Large intestine (tissue), 3 donors: Measurements from ENCODE around the gene SERGEF. TPM values are rescaled to one million over a fixed set of nuclear protein-coding genes. Genes with fewer than 3 reads are reported as not detected.

Experiments used
- DNase-seq, 2 donors: peaks; one replicate each; pipeline versions ENCODE4 v3.0.0 to v3.0.0-alpha.2; 2013
- H3K27ac ChIP-seq: one replicate; pipeline ENCODE4 v1.5.1; 2013; ENCODE audit warnings: low read length
- H3K27me3 ChIP-seq: 2 replicates; pipeline ENCODE4 v1.6.1; 2013; ENCODE audit warnings: low read length; ENCODE audit not compliant: control insufficient read depth, insufficient read depth
- H3K36me3 ChIP-seq: 2 replicates; pipeline ENCODE4 v1.6.1; 2013; ENCODE audit warnings: low read length; ENCODE audit not compliant: control insufficient read depth, insufficient read depth
- H3K4me1 ChIP-seq: one replicate; pipeline ENCODE4 v1.6.1; 2013; ENCODE audit warnings: low read length; ENCODE audit not compliant: control insufficient read depth, insufficient read depth
- H3K4me3 ChIP-seq: one replicate; pipeline ENCODE4 v1.5.1; 2013; ENCODE audit warnings: low read length
- H3K9me3 ChIP-seq: one replicate; pipeline ENCODE4 v1.6.1; 2013; ENCODE audit warnings: mild to moderate bottlenecking, low read depth, low read length, moderate library complexity; ENCODE audit not compliant: control insufficient read depth
- WGBS: methylation state at CpG from one replicate; pipeline ENCODE4 v1.1.5; 2013; ENCODE audit warnings: low lambda C conversion rate; ENCODE audit not compliant: insufficient coverage; 5-methylcytosine and 5-hydroxymethylcytosine counted together
- polyA plus RNA-seq: library from polyadenylated mRNA; unstranded; fragments of 120-200 nt; gene quantifications from one replicate; pipeline ENCODE4 v1.2.1, GENCODE V29; 2013

Gene SERGEF
- polyA plus RNA-seq, 1 donor, result 19.7 TPM

DNA sequence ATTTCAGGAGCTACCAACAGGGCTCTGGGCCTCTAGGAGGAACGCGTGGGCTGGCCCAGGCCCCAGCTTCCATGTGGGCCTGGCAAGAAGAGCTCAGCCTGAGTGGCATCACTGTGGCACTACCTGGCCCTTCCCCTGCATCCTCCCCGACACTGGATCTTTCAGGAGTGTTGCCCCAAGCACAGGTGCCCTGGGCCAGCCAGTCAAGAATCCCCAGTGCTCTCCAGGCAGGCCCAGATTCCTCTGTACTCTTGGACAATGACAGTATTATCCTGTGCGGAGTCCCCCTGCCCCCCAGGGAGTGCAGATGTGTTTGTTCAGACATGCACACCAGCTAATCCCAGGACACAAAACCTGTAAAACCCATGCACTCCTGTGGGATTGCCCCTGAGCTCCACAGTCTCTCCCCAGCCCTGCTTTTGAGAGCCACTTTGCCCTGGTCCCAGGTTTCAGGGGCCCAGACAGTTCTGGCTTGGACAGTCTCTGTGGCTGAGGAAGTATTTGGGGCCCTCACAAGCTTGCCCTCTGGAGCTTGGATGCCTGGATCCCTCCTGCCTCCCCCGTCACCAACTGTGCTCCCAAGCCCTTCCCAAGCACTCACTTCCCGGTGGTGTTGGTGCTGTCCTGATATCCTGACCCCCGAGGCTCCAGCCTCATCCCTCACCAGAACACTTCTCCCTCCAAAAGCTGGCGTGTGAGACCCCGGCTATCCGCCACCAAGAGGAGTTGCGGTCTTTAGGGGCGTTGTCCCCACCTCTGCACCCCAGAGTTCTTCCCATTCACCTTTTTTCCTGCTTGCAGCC lies 238.4 kb downstream of the SERGEF start:
- no peak overlapping the region for H3K4me3 ChIP-seq
- no peaks in the 10 kb centered on the region for H3K36me3 ChIP-seq
- no peak for DNase-seq
- no peaks in the 10 kb centered on the region for H3K27me3 ChIP-seq
- no peak overlapping the region for H3K27ac ChIP-seq
- no CpG with 5 or more reads among the region's 12 CpGs for WGBS
- no peaks in the 10 kb centered on the region for H3K9me3 ChIP-seq
- peaks cover 17% of the 10 kb centered on the region for H3K4me1 ChIP-seq

DNA sequence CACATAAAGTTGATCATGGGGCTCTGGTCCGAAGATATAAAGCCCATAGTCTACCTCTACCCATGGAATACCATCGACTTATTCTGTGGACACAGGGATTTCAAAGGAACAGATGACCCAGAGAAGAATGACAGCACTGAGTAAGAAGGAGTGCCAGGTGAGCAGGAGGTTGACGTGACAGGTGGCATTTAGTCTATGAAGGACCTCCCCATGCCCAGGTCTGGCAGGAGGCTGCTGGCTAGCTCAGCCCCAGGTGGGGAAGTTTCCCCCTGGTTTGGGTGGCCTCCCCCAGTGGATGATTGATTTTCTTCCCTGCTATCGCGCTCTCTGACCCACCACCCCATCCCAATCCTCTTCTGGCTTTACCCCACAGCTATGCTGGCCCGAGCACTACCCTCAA lies 239.2 kb downstream of the SERGEF start:
- DNase-seq, result no peak
- WGBS, result no CpG with 5 or more reads among the region's 6 CpGs
- H3K9me3 ChIP-seq, result no peaks in the 10 kb centered on the region
- H3K27ac ChIP-seq, result no peak overlapping the region
- no peaks in the 10 kb centered on the region for H3K27me3 ChIP-seq
- no peak overlapping the region for H3K4me3 ChIP-seq
- no peaks in the 10 kb centered on the region for H3K36me3 ChIP-seq
- H3K4me1 ChIP-seq, result peaks cover 17% of the 10 kb centered on the region

DNA sequence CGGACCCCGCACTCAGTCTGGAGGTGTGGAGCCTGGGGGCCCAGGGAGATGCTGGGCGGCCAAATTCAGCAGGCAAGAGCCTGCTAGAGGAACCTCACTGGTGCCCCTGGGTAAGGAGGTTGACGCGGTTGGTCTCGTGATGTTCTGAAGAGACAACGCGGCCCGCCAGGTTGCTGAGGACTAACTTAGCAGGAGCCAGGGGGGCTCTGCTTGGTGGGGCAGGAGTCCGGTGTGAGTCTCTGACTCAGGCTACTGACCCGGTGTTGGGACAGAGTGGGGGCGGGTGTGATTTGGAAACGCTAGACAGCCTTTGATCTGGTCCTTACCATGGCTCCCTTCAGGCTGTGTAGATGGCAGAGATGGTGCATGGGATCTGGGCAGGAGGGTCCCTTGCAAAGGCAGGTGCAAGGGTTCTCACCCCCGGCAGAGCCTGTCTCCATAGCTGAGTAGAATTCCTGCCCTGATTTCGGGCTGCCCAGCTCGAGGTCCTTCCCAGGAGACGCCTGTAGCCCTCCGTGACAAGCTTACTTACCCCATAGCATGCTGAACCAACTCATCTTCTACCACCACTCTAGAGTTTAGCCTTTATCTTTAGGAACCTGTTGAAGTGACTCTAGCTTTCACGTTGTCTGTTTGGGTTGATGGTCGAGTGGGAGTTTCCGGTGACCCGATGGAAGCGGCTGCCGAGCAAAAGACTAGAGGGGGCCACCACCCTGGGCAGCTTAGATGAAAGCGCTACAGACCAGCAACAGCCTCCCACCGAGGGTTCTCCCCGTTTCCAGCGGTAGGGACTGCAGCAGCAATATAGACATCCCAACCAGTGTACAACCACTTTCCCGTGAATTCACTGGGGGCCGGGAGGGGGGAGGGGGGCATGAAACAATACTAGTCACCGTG lies 239.9 kb downstream of the SERGEF start:
- WGBS, result no CpG with 5 or more reads among the region's 31 CpGs
- DNase-seq, result no peak
- Histone ChIP-seq H3K36me3 (no peaks in the 10 kb centered on the region), H3K9me3 (no peaks in the 10 kb centered on the region), H3K27me3 (no peaks in the 10 kb centered on the region), H3K4me3 (no peak overlapping the region), H3K4me1 (peaks cover 17% of the 10 kb centered on the region), H3K27ac (no peak overlapping the region)

DNA sequence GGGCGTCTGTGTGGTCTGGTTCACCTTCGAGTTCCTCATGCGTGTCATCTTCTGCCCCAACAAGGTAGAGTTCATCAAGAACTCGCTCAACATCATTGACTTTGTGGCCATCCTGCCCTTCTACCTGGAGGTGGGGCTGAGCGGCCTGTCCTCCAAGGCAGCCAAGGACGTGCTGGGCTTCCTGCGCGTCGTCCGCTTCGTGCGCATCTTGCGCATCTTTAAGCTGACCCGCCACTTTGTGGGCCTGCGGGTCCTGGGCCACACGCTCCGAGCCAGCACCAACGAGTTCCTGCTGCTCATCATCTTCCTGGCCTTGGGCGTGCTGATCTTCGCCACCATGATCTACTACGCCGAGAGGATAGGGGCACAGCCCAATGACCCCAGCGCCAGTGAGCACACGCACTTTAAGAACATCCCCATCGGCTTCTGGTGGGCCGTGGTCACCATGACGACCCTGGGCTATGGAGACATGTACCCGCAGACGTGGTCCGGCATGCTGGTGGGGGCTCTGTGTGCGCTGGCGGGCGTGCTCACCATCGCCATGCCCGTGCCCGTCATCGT lies 240.9 kb downstream of the SERGEF start:
- H3K4me3 ChIP-seq, result no peak overlapping the region
- no CpG with 5 or more reads among the region's 37 CpGs for WGBS
- H3K4me1 ChIP-seq, result peaks cover 17% of the 10 kb centered on the region
- H3K9me3 ChIP-seq, result no peaks in the 10 kb centered on the region
- H3K27me3 ChIP-seq, result no peaks in the 10 kb centered on the region
- no peak overlapping the region for H3K27ac ChIP-seq
- H3K36me3 ChIP-seq, result no peaks in the 10 kb centered on the region
- DNase-seq, result no peak

DNA sequence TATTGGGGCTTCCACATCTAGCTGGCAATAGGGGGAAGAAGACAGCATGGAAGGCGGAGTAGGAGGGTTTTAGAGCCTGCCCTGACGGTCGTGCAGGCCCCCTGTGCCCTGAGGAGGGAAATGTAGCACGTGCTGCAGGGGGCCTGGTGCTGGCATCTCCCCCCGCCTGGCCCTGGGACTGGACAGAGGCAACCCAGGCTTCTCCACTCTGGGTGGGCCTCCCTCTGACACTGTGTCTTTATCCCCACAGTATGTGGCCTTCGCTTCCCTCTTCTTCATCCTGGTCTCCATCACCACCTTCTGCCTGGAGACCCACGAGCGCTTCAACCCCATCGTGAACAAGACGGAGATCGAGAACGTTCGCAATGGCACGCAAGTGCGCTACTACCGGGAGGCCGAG lies 241.4 kb downstream of the SERGEF start:
- H3K27me3 ChIP-seq, result no peaks in the 10 kb centered on the region
- H3K9me3 ChIP-seq, result no peaks in the 10 kb centered on the region
- no peak for DNase-seq
- H3K4me3 ChIP-seq, result no peak overlapping the region
- no peak overlapping the region for H3K27ac ChIP-seq
- no peaks in the 10 kb centered on the region for H3K36me3 ChIP-seq
- H3K4me1 ChIP-seq, result peaks cover 17% of the 10 kb centered on the region
- 100% methylated on average over 1 of the region's 17 CpGs for WGBS

DNA sequence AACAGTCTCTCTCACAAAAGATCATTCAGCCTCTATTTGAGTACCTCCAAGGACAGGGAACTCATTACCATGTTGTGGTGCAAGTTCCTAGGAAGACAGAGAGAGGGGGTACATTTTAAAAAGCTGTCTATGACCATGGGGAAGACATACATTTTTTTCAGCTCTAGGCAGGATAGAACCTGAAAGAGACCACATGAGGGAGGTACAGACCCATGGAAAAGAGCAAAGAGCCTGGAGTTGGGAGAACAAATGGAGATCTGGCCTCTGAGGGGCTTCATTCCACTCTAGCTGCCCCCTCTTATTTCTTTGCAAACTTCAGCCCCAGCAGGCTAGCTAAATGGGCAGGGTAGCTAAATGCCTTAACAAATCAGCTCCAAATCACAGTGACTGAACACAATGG lies 241.9 kb downstream of the SERGEF start:
- DNase-seq, result peak in 1 of 2 donors; percentile 16
- H3K4me3 ChIP-seq, result no peak overlapping the region
- no peaks in the 10 kb centered on the region for H3K27me3 ChIP-seq
- H3K27ac ChIP-seq, result no peak overlapping the region
- no peaks in the 10 kb centered on the region for H3K9me3 ChIP-seq
- H3K4me1 ChIP-seq, result peaks cover 17% of the 10 kb centered on the region
- H3K36me3 ChIP-seq, result no peaks in the 10 kb centered on the region

DNA sequence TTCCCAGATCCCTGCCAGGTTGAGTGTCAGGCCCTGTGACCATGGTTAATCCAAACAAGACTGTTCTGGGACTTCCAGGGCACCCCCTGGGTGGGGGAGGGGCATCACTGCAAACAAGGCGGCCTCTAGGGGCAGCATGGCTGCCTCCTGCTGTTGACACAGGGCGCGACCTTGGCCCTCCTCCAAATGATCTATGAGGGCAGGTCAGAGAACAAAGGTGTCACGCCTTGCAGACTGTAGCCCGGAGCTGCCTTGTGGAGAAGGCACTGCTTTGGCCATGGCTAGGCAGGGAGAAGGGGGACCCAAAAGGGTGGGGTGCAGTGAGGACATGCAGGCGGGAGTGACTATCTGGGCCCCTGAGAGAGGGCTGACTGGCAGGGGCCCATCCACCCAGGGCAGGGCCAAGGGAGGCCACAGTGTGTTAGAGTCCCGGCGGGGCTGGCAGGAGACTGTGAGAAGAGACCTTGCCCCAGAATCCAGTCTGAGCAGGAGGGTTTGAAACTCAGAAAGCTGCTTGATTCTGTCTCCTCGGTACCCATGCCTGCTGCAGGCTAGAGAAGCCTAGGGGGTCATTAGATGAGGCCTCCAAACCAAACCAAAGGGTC lies 242.7 kb downstream of the SERGEF start:
- H3K36me3 ChIP-seq, result no peaks in the 10 kb centered on the region
- no CpG with 5 or more reads among the region's 9 CpGs for WGBS
- no peaks in the 10 kb centered on the region for H3K9me3 ChIP-seq
- no peak overlapping the region for H3K27ac ChIP-seq
- no peaks in the 10 kb centered on the region for H3K27me3 ChIP-seq
- no peak overlapping the region for H3K4me3 ChIP-seq
- DNase-seq, result peak; percentile 70 to 90
- H3K4me1 ChIP-seq, result peaks cover 17% of the 10 kb centered on the region

DNA sequence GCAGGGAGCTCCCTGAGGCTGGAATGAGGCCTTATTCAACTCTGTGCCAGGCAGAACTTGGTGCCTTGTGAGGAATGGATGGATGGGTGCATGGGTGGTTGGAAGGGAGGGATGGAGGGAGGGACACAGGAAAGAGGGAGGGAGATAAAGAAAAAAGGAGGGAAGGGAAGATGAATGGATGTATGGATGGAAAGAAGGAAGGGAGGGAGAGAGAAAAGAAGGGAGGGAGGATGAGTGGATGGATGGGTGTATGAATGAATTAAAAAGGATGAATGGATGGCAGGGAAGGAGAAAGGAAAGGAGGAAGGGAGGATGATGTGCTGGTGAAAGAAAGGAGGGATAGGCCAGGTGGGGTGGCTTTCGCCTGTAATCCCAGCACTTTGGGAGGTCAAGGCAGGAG lies 243.6 kb downstream of the SERGEF start:
- no peak for DNase-seq
- no peaks in the 10 kb centered on the region for H3K9me3 ChIP-seq
- H3K36me3 ChIP-seq, result no peaks in the 10 kb centered on the region
- no CpG with 5 or more reads among the region's 1 CpG for WGBS
- H3K27me3 ChIP-seq, result no peaks in the 10 kb centered on the region
- no peak overlapping the region for H3K4me3 ChIP-seq
- H3K4me1 ChIP-seq, result peaks cover 17% of the 10 kb centered on the region
- H3K27ac ChIP-seq, result no peak overlapping the region

DNA sequence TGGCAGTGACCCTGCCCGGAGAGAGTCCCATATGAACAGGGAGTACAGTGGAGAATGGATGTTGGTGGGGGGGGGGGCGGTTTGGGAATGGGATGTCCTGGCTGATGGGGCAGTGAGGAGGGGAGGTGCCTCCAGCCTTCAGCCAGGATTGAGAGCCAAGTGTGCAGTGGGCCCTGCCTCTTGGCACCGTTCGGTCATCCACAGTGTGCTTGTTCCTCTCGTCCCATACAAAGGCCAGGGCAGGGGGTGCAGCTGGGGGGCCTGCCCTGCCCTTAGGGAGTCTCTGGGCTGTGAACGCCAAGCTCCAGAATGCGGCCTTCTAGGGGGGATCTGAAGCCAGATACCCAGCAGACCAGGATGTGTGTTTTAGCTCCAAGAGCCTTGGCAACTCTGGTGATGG lies 244.3 kb downstream of the SERGEF start:
- no CpG with 5 or more reads among the region's 7 CpGs for WGBS
- no peak for DNase-seq
- no peak overlapping the region for H3K4me3 ChIP-seq
- H3K4me1 ChIP-seq, result peaks cover 17% of the 10 kb centered on the region
- H3K36me3 ChIP-seq, result no peaks in the 10 kb centered on the region
- H3K27me3 ChIP-seq, result no peaks in the 10 kb centered on the region
- H3K27ac ChIP-seq, result no peak overlapping the region
- H3K9me3 ChIP-seq, result no peaks in the 10 kb centered on the region

DNA sequence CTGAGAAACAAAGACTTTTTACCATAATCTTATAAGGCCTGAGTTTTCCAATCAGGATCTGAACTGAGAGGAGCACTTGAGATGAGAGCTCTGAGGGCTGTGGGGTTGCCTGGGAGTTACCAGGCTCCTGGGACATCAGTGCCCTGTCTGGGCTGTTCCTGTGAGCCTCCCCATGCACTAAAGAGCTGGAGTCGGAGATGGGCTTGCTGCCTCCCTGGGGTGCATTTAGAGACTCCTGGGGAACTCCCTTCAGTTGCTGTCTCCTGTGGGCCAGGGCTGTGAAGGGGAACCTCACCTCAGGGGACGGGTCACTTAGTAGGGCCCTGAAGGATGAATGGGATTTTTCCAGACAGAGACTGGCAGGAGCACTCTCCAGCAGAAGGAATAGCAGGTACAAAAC lies 244.9 kb downstream of the SERGEF start:
- WGBS, result no CpG with 5 or more reads among the region's 2 CpGs
- no peak for DNase-seq

More for the DNA sequence above, 244.9 kb downstream of the SERGEF start:
- H3K9me3 ChIP-seq, result no peaks in the 10 kb centered on the region
- H3K4me3 ChIP-seq, result no peak overlapping the region
- no peaks in the 10 kb centered on the region for H3K27me3 ChIP-seq
- peaks cover 17% of the 10 kb centered on the region for H3K4me1 ChIP-seq
- H3K36me3 ChIP-seq, result no peaks in the 10 kb centered on the region
- H3K27ac ChIP-seq, result no peak overlapping the region
